HTR-8/SVneo (cell line): ENCODE data around the gene MT1H.

Experiments
- DNase-seq: peaks from one replicate; pipeline ENCODE4 v3.0.0; 2011; ENCODE audit warnings: low spot score, mixed read lengths; ENCODE audit not compliant: insufficient read length
- FAIRE-seq: peaks from 2 replicates; lab custom pipeline; 2011; peaks lifted over from hg19 to GRCh38; lab: Jason Lieb, UNC

MT1H gene

GRCh38 chr16:56635441-56635967, 34.1 kb upstream of the MT1H start:
- FAIRE-seq = no peak

GRCh38 chr16:56636616-56637413, 32.8 kb upstream of the MT1H start:
- no peak for FAIRE-seq
- DNase-seq = no peak

More at GRCh38 chr16:56635441-56635967, 34.1 kb upstream of the MT1H start:
- no peak for DNase-seq

- DNase-seq (no peak), FAIRE-seq (no peak)
Observed at GRCh38 chr16:56637814-56638750, 31.5 kb upstream of the MT1H start, which contains the start of gene MT1A. Gene MT1A (plus strand): TSS chr16:56638666. CDS start chr16:56638739, 73 bp downstream.

- FAIRE-seq (no peak), DNase-seq (no peak)
Observed at GRCh38 chr16:56639045-56639444, 30.6 kb upstream of the MT1H start.

DNA sequence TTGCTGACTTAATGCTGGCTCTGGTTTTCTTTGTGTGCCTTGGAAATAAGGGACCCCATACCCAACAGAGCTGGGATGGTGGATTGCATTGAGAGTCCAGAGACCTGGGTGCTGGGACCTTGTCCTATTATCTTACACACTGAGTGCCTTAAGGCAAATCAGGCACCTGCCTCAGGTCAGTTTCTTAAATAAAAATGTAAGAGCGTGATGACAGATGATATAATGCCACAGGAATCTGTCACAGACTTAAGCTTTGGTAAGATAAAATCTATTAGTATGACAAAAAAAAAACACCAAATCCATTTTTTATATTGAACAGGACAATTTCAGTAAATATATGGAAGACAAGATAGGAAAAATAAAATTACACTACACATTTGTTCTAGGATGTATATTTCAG, 29.5 kb upstream of the MT1H start:
- no peak for DNase-seq

GRCh38 chr16:56641166-56641565, 28.4 kb upstream of the MT1H start:
- FAIRE-seq (no peak), DNase-seq (no peak)

More for the DNA sequence above, 29.5 kb upstream of the MT1H start:
- no peak for FAIRE-seq

DNA sequence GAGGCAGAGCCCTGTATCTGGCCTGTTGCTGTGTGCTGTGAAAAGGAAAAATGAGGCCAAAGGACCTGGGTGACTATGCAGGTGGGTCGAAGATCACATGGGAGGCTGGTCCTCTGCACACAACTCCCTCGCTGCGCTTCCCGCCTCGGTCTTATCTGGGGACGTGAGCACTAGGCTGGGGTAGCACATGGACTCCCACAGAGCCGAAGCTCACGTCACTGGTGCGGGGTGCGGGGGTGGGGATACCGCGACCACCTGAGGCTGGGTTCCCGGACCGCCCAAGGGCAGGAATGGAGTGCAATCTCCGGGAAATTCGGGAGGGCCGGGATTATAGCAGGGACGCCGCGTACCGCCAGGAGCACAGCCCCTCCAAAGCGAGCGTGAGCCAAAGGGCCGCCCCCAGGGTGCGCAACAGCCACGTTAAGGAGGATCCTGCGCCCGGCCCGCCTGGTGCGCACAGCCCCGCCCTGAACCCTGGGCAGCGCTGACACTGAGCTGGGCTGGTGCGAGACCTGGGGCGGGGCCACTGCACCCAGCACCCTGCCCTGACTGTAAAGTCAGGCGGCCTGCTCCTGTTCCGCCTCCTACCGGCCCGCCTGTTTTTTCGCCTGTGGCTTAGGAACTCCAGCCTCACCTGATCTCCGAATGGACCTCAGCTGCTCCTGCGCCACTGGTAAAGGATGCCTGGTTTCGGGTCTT, 26.4 kb upstream of the MT1H start:
- DNase-seq = no peak

DNA sequence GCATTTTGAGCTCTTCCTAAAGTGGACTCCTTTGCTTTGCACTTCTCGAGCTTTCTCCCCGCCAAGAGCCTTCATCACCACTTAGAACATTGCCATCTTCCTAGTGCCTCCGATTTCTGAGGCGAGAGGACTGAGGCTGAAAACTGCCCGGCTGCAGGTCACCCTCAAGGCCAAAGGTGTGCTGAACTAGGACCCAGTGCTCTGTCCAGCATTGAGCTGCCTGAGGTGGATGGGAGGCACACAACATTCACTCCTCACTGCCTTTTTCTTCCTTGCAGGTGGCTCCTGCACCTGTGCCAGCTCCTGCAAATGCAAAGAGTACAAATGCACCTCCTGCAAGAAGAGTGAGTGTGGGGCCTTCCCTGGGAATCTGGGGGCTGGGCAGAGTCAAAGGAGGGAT, 25.8 kb upstream of the MT1H start:
- FAIRE-seq = no peak
- DNase-seq = no peak

More for the DNA sequence above, 26.4 kb upstream of the MT1H start:
- FAIRE-seq = no peak

DNA sequence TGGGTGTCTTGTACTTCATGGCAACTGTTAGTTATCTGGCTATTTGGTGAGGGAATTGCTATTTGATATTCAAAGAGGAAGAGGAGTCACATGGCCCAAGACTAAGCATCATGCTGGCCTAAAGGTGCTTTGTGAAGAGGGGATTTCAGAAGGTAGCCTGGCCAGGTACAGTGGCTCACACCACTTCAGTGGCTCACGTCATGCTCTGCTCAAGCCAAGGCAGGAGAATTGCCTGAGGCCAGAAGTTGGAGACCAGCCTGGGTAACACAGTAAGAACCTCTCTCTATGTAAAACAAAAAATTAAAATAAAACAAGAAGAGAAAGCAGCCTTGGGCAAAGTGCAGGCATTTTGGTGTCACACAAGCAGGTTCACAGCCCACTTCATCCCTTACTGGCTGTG, 24.3 kb upstream of the MT1H start:
- DNase-seq (no peak), FAIRE-seq (no peak)

- FAIRE-seq = no peak
Observed at GRCh38 chr16:56645838-56646237, 23.8 kb upstream of the MT1H start.

GRCh38 chr16:56647641-56648431, 21.8 kb upstream of the MT1H start:
- FAIRE-seq (no peak), DNase-seq (no peak)

More at GRCh38 chr16:56645838-56646237, 23.8 kb upstream of the MT1H start:
- no peak for DNase-seq

DNA sequence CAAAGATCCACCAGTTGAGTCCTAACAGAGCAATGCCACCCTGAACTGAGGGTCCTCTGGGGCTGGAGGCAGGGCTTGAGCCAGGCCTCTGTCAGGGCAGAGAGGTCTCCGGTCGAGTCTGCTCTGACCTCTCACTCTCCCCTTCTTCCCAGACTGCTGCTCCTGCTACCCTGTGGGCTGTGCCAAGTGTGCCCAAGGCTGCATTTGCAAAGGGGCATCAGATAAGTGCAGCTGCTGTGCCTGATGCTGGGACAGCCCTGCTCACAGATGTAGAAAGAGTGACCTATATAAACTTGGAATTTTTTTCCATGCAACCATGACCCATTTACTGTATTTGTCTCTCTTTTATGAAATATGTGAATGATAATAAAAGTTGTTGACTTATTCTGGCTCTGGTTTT, 20.3 kb upstream of the MT1H start:
- DNase-seq (no peak), FAIRE-seq (no peak)

GRCh38 chr16:56649820-56650219, 19.8 kb upstream of the MT1H start:
- FAIRE-seq = no peak
- no peak for DNase-seq

DNA sequence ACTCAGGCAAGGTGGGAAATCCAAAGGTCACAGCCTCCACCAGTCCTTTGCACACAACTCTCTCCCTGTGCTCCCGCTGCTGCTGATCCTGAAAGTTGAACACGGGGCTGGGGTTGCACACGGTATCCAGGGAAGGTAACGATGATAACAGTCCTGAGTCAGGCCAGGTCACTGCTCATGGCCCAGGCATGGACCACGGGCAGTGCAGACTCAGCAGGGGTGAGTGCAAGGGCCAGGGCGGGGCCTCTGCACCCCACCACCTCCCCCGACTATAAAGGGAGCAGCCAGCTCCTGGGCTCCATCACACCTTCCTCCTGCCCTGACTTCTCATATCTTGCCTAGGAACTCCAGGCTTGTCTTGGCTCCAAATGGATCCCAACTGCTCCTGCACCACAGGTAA, 18.0 kb upstream of the MT1H start, which contains the start of gene MT1B:
MT1B (plus strand) TSS at position 301 of the 400 bp plus-strand sequence; CDS start at position 369, 68 bp downstream.
- FAIRE-seq = no peak
- DNase-seq = no peak

- FAIRE-seq (no peak), DNase-seq (no peak)
Observed at GRCh38 chr16:56652600-56652999, 17.0 kb upstream of the MT1H start.

DNA sequence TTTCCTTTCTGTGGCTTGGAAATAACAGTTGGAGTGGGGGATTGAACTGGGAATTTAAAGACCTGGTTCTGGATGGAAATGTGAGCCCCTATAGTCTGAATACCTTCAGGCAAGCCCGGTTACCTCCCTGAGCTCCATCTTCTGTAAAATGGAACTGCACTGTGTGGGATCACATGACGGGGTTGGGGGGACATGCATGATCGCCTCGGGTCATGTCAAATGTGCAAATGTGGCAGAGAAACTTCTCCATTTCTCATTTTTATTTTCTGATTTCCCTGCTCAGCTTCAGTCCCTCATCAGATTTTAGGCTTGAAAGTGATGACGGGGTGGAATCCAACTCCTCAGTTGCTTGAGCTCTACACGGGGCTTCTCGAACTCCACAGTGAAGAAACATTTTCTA, 16.4 kb upstream of the MT1H start:
- no peak for FAIRE-seq

GRCh38 chr16:56657555-56658326, 11.9 kb upstream of the MT1H start, which contains the start of gene MT1F:
Gene MT1F (plus strand): TSS chr16:56657959. CDS start chr16:56658059, 100 bp downstream.
- peak; percentile 69 for DNase-seq

More for the DNA sequence above, 16.4 kb upstream of the MT1H start:
- no peak for DNase-seq

GRCh38 chr16:56658327-56658875, 11.2 kb upstream of the MT1H start:
- DNase-seq = no peak
- no peak for FAIRE-seq

More at GRCh38 chr16:56657555-56658326, 11.9 kb upstream of the MT1H start, which contains the start of gene MT1F:
- FAIRE-seq = peak; percentile 28
